SU-DHL-6 (cell line): ENCODE measurements around the gene FLNA.

Source experiments
- CTCF ChIP-seq: fragments of 200-600 bp; sonication (generic); IDR thresholded peaks from one replicate; pipeline ENCODE4 v1.5.1; 2017; ENCODE audit warnings: antibody characterized with exemption, mild to moderate bottlenecking, low read length, moderate library complexity; ENCODE audit not compliant: insufficient read depth, poor library complexity, severe bottlenecking
- EZH2phosphoT487 ChIP-seq: fragments of 200-600 bp; sonication (generic), shearing (Covaris generic); conservative IDR thresholded peaks from 2 replicates; pipeline ENCODE4 v1.6.1; 2018; ENCODE audit warnings: mild to moderate bottlenecking, antibody characterized with exemption, low read length, moderate library complexity, mixed read lengths

GRCh38 chrX:154371789-154372300 is 2.6 kb downstream of the FLNA start:
- TF ChIP-seq CTCF (no peak), EZH2phosphoT487 (no peak)
